ENCODE results near the gene IP6K1. TPM values are rescaled to one million over a fixed set of nuclear protein-coding genes. Genes with fewer than 3 reads are reported as not detected.

IP6K1 gene
- total RNA-seq, 3 donors from 2014 or later, result 37.2 to 39.0 (median 38.2) TPM

DNA sequence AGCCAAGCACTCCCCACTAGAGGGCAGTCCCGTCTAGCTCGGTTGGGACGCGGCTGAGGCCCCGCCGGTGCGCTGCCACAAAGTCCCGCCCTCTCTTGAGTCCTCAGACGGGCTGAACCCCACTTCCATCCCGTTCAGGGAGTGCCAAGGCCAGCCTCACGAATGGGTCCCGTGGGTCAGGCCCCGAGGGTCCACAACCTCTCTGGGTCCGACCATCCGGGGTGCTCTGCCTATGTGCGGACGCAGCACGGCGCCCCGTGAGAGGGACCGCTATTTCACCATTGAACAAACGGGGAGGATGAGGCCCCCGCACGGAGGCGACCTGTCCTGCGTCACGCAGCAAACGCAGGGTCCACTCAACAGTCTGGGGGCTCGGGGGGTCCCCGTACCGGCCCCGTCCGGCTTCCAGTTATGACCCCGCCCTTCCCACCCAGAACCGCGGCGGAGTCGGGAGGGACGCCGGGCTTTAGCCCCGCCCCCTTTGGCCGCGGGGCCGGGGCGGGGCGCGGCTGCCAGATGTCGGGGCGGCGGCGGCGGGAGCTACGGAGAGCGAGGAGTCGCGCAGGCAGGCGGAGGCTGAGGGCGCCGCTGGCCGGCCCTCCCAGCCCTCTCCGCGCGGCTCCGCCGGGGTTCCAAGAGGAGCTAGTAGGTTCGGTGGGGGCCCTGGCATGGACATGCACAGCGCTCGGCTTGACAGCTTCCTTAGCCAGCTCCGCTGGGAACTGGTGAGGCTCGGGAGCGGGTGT is 16.6 kb upstream of the IP6K1 start, which contains the start of gene INKA1:
TSS of gene INKA1 (plus strand) at position 543 of the 746 bp plus-strand sequence. CDS start at position 675, 132 bp downstream.
- Mint-ChIP-seq H3K4me1 (ENCODE audit: low read depth) (peaks cover 37% of the 10 kb centered on the region), H3K9me3 (no peaks in the 10 kb centered on the region), H3K36me3 (ENCODE audit: insufficient read depth) (no peaks in the 10 kb centered on the region), H3K27me3 (ENCODE audit: low read depth) (no peaks in the 10 kb centered on the region), H3K4me3 (peak within 1 kb of the TSS; percentile 85)
- DNase-seq, result peak; percentile 85
- ATAC-seq, result peak; percentile 86 to 87

DNA sequence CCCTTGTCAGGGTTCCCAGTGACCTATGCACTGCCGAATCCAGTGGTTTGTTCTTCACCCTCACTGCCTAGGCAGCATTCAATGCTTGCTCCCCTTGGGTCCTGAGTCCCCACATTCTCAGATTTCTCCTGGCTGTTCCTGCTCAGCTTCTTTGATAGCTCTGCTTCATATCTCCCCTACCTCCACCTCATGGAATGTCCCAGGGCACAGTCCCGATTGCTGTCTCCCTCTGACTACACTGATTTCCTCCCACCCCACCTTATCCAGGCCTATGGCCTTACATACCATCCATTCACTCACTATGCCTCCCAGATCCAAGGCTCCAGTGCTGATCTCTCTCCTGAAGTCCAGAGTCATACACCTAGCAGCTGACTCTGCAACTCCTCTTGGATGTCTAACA is 14.8 kb upstream of the IP6K1 start:
- ATAC-seq (no peak), DNase-seq (no peak)
- peaks cover 20% of the 10 kb centered on the region for H3K4me1 Mint-ChIP-seq (ENCODE audit: low read depth)
- peak overlapping the region; percentile 2 for H3K4me3 Mint-ChIP-seq
- no peaks in the 10 kb centered on the region for H3K9me3 Mint-ChIP-seq
- no peaks in the 10 kb centered on the region for H3K27me3 Mint-ChIP-seq (ENCODE audit: low read depth)
- no peaks in the 10 kb centered on the region for H3K36me3 Mint-ChIP-seq (ENCODE audit: insufficient read depth)

GRCh38 chr3:49799761-49800160 is 13.4 kb upstream of the IP6K1 start, which contains the start of gene CDHR4:
Gene CDHR4 (minus strand): TSS chr3:49799873. CDS start chr3:49799812, 61 bp downstream.
- DNase-seq (no peak), ATAC-seq (no peak)
- no peak within 1 kb of the TSS for H3K4me3 Mint-ChIP-seq
- no peaks in the 10 kb centered on the region for H3K36me3 Mint-ChIP-seq (ENCODE audit: insufficient read depth)
- H3K9me3 Mint-ChIP-seq, result no peaks in the 10 kb centered on the region
- peaks cover 10% of the 10 kb centered on the region for H3K4me1 Mint-ChIP-seq (ENCODE audit: low read depth)
- H3K27me3 Mint-ChIP-seq (ENCODE audit: low read depth), result no peaks in the 10 kb centered on the region

DNA sequence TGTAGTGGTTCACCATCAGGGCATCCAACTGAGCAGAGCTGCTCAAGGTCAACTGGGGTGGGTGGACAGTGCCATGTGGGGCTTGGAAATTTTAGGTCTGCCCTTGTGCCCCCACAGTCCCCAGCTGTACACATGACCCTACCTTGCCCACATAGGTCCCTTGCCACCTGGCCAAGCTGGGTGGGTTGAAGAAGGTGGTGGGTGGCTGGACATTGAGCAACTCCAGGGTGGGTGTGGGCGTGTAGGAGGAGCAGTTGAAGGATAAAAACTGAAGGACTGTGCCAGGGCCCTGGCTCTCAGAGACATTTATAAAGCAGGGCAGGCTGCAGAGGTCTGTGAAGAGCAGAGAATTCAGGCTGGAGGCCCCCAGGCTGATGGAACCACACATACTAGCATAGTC is 12.8 kb upstream of the IP6K1 start:
- Mint-ChIP-seq H3K4me1 (ENCODE audit: low read depth) (peaks cover 7% of the 10 kb centered on the region), H3K36me3 (ENCODE audit: insufficient read depth) (no peaks in the 10 kb centered on the region), H3K9me3 (no peaks in the 10 kb centered on the region), H3K27me3 (ENCODE audit: low read depth) (no peaks in the 10 kb centered on the region), H3K4me3 (no peak overlapping the region)
- DNase-seq (no peak), ATAC-seq (no peak)

DNA sequence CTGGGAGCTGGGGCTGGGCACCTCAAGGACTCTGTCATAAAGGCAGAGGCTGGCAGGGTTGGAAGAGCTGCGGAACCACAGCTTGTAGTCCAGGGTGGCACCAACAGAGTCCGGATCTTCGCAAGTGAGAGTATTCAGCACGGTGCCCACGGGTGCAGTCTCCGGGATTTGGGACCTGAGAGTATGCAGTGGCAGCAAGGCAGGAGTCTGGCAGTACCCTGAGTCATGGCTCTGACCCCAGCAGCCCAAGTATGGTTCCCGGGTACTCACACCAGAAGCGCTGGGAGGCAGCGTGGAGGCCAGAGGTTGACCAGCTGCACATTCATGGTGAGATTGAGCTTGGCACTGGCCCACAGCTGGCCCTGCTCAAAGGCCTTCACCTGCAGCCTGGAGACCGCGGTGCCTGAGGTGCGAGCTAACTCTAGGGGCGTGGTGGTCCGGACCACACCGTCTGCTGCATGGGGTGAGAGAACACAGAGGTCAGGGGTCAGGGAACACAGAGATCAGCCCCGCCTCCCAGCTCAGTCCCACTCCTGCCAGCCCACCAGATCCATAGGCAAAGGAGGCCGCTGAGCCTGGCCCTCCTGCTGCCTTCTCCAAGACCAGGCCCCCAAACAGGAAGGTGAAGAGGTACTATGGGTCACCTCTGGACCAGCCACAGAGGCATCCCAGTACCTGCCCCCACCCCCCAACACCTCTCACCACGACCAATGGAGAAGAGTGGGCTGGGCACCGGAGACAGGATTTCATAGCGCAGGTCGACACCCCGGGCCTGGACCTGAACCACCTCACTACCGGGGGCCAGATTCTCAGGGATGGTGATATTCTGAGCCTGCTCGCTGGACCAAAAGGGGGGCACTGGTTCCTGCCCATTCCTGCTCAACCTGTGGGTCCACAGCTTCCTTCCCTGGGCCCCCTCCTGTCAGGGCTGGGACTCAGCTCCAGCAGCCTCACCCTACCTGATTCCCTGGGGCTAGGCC is 8.9 kb upstream of the IP6K1 start:
- Mint-ChIP-seq H3K9me3 (no peaks in the 10 kb centered on the region), H3K4me1 (ENCODE audit: low read depth) (no peaks in the 10 kb centered on the region), H3K4me3 (no peak overlapping the region), H3K27me3 (ENCODE audit: low read depth) (no peaks in the 10 kb centered on the region), H3K36me3 (ENCODE audit: insufficient read depth) (no peaks in the 10 kb centered on the region)
- DNase-seq (no peak), ATAC-seq (no peak)

GRCh38 chr3:49794431-49794830 is 8.1 kb upstream of the IP6K1 start:
- Mint-ChIP-seq H3K4me1 (ENCODE audit: low read depth) (peaks cover 2% of the 10 kb centered on the region), H3K27me3 (ENCODE audit: low read depth) (no peaks in the 10 kb centered on the region), H3K36me3 (ENCODE audit: insufficient read depth) (no peaks in the 10 kb centered on the region), H3K4me3 (no peak overlapping the region), H3K9me3 (no peaks in the 10 kb centered on the region)
- DNase-seq, result no peak
- ATAC-seq, result no peak

DNA sequence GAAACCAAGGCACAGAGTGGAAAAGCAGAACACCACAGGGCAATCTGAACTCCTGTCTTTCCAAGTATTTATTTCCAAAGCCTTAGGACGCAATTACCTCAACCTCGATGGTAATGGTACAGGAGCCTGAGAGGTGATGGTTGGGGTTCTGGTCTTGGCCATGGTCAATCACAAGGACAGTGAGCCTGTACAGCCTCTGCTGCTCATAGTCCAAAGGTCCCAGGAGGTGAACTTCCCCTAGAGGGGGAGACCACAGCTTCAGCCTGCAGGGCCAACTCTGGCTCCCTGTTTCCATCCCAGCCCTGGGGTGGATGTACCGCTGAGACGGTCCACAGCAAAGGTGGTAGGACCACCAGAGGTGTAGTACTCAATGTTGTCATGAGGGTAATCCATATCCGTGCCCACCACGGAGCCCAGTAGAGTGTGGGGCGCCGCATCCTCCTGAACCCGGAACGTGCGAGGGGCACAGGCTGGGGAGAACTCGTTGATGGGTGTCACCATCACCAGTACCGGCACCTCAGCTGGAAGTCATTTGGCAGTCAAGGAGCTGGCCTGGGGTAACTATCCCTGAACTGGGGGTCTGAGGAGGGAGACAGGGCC is 7.2 kb upstream of the IP6K1 start:
- ATAC-seq (no peak), DNase-seq (no peak)
- Mint-ChIP-seq H3K4me1 (ENCODE audit: low read depth) (peaks cover 2% of the 10 kb centered on the region), H3K4me3 (no peak overlapping the region), H3K9me3 (no peaks in the 10 kb centered on the region), H3K36me3 (ENCODE audit: insufficient read depth) (no peaks in the 10 kb centered on the region), H3K27me3 (ENCODE audit: low read depth) (no peaks in the 10 kb centered on the region)

GRCh38 chr3:49792371-49793150 is 6.2 kb upstream of the IP6K1 start:
- Mint-ChIP-seq H3K36me3 (ENCODE audit: insufficient read depth) (no peaks in the 10 kb centered on the region), H3K4me3 (no peak overlapping the region), H3K9me3 (no peaks in the 10 kb centered on the region), H3K27me3 (ENCODE audit: low read depth) (no peaks in the 10 kb centered on the region), H3K4me1 (ENCODE audit: low read depth) (peaks cover 2% of the 10 kb centered on the region)
- ATAC-seq, result no peak
- no peak for DNase-seq

DNA sequence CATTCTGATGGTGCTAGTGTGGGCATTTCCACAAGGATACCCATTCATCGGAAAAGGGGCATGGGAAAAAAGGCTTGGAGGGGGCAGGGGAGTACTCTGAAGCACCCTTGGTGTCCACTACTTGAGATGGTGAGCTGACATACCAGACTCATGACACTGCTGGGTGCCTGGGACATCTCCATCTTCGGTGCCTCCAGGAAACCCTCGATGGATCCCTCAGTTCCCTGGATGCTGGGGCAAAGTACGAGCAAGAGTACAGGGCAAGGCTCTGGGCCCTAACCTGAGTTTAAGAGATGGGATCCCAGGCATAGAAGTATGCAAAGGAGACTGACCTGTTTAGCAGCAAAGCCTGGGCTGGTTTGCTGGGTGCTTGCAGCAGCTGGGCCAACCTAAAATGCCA is 5.2 kb upstream of the IP6K1 start:
- H3K9me3 Mint-ChIP-seq, result no peaks in the 10 kb centered on the region
- peaks cover 8% of the 10 kb centered on the region for H3K4me1 Mint-ChIP-seq (ENCODE audit: low read depth)
- no peaks in the 10 kb centered on the region for H3K27me3 Mint-ChIP-seq (ENCODE audit: low read depth)
- DNase-seq, result no peak
- ATAC-seq, result no peak
- no peaks in the 10 kb centered on the region for H3K36me3 Mint-ChIP-seq (ENCODE audit: insufficient read depth)
- no peak overlapping the region for H3K4me3 Mint-ChIP-seq

DNA sequence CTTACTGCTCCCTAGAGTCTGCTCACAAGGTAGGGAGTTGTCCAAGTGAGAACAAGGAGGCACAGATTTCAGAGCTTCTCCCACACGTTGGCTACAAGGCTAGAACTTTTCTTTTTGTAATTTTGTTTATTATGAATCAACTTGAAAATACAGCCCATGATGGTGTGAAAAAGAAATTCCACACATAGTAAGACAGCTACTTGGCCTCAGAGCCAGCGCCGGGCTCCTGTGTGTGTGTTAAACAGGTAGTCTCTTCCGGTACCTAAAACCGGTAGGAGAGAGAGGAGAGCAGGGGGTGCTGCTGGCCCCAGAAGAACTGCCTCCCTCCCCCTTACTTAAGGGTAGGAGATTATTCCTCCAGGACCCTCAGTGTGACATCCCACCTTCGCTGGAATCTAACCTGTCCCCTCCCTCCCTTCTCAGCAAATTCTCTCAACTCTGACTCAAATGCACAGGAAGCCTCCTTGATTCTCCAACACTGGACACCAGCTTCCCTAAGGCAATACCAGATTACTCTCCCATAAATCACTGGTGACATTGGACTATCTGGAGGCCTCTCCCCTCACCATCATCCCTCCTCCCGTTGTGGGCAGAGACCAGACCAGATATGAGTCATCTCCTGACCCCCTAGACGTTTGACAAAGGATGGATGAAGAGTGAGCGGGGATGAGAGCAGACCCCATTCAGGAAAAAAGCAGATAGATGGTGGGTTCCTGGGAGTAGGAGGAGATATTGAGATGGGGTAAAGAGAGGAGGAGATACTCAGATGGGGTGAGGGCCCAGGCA is 4.5 kb upstream of the IP6K1 start:
- no peaks in the 10 kb centered on the region for H3K27me3 Mint-ChIP-seq (ENCODE audit: low read depth)
- no peak for DNase-seq
- no peak overlapping the region for H3K4me3 Mint-ChIP-seq
- no peaks in the 10 kb centered on the region for H3K36me3 Mint-ChIP-seq (ENCODE audit: insufficient read depth)
- no peak for ATAC-seq
- H3K9me3 Mint-ChIP-seq, result no peaks in the 10 kb centered on the region
- H3K4me1 Mint-ChIP-seq (ENCODE audit: low read depth), result peaks cover 9% of the 10 kb centered on the region

DNA sequence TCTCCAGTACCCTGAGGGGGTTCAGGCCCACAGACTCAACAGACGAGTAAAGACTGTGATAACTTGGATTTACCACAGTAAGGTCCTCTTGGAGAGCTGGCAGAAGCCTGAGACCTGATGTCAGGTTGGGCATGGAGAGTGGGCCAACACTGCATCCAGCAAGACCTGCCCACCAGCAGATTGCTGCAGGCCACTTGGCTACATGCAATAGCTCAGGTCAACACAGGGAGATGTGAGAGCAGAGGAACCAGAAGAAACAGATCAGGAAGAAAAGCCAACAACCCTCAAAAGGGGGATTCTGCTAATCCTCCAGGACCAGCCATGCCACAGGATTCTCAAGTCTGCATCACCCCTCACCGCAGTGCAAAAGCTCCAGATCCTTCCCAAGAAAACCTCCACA is 1.7 kb upstream of the IP6K1 start:
- Mint-ChIP-seq H3K4me1 (ENCODE audit: low read depth) (peaks cover 27% of the 10 kb centered on the region), H3K9me3 (no peaks in the 10 kb centered on the region), H3K36me3 (ENCODE audit: insufficient read depth) (no peaks in the 10 kb centered on the region), H3K27me3 (ENCODE audit: low read depth) (no peaks in the 10 kb centered on the region), H3K4me3 (peak overlapping the region; percentile 19)
- DNase-seq (no peak), ATAC-seq (no peak)

- H3K4me3 Mint-ChIP-seq, result peak overlapping the region; percentile 90
- H3K4me1 Mint-ChIP-seq (ENCODE audit: low read depth), result peaks cover 27% of the 10 kb centered on the region
- DNase-seq, result no peak
- no peak for ATAC-seq
- no peaks in the 10 kb centered on the region for H3K9me3 Mint-ChIP-seq
- H3K27me3 Mint-ChIP-seq (ENCODE audit: low read depth), result no peaks in the 10 kb centered on the region
- no peaks in the 10 kb centered on the region for H3K36me3 Mint-ChIP-seq (ENCODE audit: insufficient read depth)
These were observed 1.2 kb upstream of the IP6K1 start for GRCh38 chr3:49787536-49787935.

DNA sequence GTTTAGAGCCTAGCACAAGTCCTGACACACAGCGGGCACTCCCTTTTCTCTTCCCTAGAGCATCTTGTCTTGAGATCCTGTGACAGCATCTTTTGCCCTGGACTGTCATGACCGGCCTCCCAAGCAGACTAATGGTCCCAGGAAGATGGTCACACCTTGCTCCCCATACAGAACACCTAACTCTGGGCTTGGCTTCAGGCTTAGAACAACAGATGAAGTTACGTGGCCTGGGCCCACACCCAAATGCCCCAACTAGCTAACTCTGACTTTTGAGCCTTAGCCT is 781 bp upstream of the IP6K1 start:
- H3K9me3 Mint-ChIP-seq, result no peaks in the 10 kb centered on the region
- peak overlapping the region; percentile 90 for H3K4me3 Mint-ChIP-seq
- H3K4me1 Mint-ChIP-seq (ENCODE audit: low read depth), result peaks cover 30% of the 10 kb centered on the region
- ATAC-seq, result no peak
- no peaks in the 10 kb centered on the region for H3K27me3 Mint-ChIP-seq (ENCODE audit: low read depth)
- H3K36me3 Mint-ChIP-seq (ENCODE audit: insufficient read depth), result peaks cover 3% of the 10 kb centered on the region
- DNase-seq, result no peak
